ENCODE data around the gene CEP104.
"Not testable (repeated sequence)": the region's sequence is repeated elsewhere in the genome, so short reads cannot be mapped to it uniquely, and the experiment has no call there.

The CEP104 gene

DNA sequence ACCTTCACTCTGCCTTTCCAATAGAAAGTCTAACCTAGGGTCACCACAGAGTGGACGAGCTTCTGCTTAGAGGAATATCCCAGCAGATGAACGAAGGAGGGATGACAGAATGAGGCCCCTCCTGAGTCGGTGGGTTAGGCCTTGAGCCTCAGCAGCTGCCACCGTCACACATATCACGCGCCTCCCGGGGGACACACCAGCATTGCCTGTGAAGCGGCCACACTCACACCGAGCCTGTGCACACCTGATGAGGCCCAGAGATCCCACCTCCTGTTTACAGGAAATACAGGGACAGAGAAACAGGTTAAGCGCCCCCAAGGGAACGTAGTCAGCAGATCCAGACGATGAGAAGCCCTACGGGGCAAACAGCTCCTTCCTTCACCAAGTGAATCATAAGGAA lies 35.6 kb downstream of the CEP104 start:
- DNase-seq, result no peak

- DNase-seq, result no peak
These were observed 36.0 kb downstream of the CEP104 start for GRCh38 chr1:3821004-3821403.

DNA sequence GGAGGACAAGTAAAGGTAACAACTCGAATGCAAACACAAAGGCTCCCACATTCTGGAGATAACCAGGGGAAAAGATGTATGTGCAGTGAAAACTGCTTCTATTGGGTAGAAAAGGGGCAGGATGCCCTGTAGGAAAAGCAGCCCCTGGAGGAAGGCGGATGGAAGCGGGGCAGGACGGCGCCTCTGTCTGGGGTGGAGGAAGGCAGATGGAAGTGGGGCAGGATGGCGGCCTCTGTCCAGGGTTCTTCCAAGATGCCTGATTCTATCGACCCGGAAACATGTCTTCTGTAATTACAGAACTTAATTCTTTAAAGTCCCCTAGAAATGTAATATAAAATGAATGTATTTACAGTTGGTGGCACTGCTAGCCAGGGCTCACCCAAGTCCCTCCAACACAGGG lies 36.7 kb downstream of the CEP104 start:
- no peak for DNase-seq

DNA sequence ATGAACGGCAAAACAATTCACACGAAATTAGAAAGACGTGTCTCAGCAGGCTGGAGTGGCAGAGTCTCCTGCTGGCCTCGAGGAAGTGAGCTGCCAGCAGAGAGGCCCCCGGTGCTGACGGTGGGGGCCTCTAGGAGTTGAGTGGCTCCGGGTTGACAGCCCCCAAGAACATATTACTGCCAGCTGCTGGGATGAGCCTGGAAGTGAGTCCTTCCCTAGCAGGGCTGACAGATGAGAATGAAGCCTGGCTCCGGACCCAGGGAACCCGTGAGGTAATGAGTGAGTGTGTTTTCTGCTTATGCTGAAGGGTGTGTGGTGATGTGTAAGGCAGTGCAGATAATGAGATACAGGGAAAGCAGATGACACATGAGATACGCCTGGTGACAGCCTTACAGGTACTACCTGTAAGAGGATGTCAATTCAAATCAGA lies 37.2 kb downstream of the CEP104 start:
- DNase-seq, result no peak

DNA sequence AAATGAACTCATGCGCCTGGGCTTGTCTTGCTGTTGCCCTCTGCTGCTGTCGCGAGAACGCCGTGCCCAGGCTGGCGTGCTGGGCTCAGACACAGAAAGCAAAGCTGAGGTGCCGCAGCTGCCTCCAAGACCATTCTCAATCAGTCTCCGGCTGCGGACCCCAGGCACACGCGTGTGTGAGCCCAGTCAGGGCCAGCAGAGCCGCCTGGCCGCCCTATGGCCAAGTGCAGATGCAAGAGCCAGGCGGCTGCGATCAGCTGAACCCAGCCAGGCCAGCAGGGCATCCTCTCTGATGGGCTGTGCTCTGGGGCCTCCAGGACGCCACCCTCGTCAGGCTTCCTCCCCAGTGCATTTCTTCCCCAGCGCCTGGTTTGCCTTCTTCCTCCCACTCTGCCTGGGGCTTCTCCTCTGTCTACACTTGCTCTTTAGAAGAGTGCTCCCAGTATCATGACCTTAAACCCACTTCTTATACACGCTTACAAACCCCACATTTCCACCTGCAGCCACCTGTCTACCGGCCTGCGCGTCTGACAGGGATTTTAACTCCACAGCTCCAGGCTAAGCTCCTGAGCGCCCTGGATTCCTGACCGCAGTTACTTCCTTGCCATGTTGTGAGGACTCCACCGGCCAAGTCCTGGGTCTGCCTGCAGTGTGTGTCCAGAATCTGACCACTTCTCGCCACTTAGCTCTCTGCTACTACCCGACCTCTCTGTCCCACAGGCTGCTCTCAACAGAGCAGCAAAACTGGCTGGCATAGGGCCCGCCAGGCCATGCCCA lies 39.0 kb downstream of the CEP104 start:
- DNase-seq, result no peak

DNA sequence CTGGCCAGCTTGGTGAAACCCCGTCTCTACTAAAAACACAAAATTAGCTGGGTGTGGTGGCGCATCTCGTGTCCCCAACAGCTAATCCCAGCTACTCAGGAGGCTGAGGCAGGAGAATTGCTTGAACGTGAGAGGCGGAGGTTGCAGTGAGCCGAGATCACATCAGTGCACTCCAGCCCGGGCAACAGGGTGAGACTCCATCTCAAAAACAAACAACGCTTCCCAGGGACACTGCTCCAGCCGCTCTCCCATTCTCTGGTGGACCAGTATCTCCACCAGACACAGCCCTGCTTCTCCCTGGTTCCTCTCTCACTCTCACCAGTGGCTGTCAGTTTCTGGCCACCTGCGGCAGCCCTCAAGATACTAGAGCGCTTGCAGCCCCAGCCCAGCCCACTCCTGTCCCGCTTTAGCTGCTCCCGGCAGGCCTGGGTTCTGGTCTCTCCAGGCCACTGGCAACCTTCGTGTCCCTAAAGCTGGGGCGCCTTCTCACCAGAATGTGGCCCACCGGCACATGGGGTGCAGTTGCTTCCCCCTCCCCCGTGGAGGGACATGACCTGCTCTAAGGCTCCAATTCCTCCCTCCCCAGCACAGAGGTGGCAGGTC lies 39.8 kb downstream of the CEP104 start:
- no peak for DNase-seq

GRCh38 chr1:3816331-3817137 lies 40.5 kb downstream of the CEP104 start:
- no peak for DNase-seq

GRCh38 chr1:3814771-3815561 lies 42.0 kb downstream of the CEP104 start:
- no peak for DNase-seq

GRCh38 chr1:3814065-3814464 lies 42.9 kb downstream of the CEP104 start:
- DNase-seq, result no peak

DNA sequence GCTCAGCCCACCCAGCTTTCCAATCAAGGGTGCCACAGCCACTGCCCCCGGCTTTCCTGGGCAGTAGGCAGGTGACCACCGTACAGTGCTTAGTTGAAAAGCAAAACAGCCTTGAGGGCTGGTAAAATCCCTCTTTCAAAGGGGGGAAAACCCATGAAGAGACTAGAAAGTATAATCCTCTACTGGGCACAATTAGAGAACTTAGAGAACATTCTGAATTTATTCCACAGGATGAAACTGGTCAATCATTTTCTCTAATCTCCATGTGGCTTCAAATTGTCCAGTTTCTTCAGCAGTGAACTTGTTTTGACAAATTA lies 45.5 kb downstream of the CEP104 start:
- DNase-seq, result no peak

GRCh38 chr1:3810149-3810761 lies 46.8 kb downstream of the CEP104 start:
- not testable (repeated sequence) for DNase-seq

DNA sequence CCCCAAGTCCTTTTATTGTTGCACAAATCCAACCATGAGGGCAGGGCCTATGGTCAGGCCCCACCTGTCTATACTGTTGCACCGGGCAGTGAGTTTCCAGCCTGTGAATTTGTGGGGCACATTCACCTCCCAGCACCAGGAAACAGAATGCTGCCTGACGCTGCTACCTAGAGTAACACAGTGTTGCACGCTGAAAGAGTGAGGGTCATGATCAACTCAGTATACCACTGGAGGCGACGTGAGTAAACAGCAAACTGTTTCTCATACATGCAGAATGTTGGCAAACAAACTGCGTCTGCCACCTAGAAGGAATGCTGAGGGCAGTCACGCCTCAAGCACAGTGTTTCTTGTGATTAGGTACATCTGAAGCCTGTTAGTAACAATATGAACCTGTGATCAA lies 47.3 kb downstream of the CEP104 start:
- DNase-seq, result no peak

GRCh38 chr1:3807769-3808168 lies 49.2 kb downstream of the CEP104 start:
- DNase-seq, result no peak

DNA sequence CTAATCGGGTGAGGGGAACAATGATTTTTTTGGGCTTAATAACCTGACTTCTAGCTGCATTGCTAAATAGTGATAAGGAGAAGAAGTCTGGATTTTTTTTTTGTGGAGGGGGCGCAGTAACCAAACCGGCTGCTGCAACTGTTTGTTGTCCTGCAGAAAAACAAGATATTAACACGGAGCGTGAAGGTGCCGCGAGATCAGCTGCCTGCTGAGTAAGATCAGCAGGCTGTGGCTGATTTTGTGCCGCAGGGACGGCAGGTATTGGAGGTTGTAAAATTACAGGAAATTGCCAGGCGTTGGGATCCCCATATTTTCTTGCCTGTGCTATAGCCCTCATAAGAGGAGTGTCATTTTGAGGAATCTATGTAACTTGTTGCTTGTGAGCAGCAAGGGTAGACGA lies 52.0 kb downstream of the CEP104 start:
- DNase-seq, result no peak

- not testable (repeated sequence) for DNase-seq
These were observed 52.4 kb downstream of the CEP104 start for GRCh38 chr1:3804627-3804944.

- no peak for DNase-seq
These were observed 52.9 kb downstream of the CEP104 start for GRCh38 chr1:3803905-3804626.

DNA sequence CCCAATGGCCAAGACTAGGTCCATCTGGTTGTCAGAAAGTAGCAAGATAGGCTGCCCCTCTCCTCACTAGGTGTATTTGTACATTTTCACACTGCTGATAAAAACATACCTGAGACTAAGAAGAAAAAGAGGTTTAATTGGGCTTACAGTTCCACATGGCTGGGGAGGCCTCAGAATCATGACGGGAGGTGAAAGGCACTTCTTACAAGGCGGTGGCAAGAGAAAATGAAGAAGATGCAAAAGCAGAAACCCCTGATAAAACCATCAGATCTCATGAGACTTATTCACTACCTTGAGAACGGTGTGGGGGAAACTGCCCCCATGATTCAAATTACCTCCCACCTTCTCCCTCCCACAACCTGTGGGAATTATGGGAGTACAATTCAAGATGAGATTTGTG lies 56.2 kb downstream of the CEP104 start:
- not testable (repeated sequence) for DNase-seq

GRCh38 chr1:3799976-3800685 lies 56.9 kb downstream of the CEP104 start:
- no peak for DNase-seq

- DNase-seq, result peak; percentile 96
These were observed 60.6 kb downstream of the CEP104 start, which contains the start of gene LRRC47 for GRCh38 chr1:3796215-3797061. LRRC47 (minus strand) TSS chr1:3796498; CDS start chr1:3796476, 22 bp downstream.

All from CD4-positive, alpha-beta T cell treated with Interleukin-6 for 4 hours (primary cell).